A673 (cell line): Measurements from ENCODE around the gene CASP2.

Experiments
- EZH2 ChIP-seq: fragments of 200-600 bp; sonication (generic); IDR thresholded peaks from 2 replicates; pipeline ENCODE4 v1.6.1; 2017; ENCODE audit warnings: borderline replicate concordance, low read depth, mild to moderate bottlenecking, mixed read lengths, antibody characterized with exemption, low read length; ENCODE audit not compliant: poor library complexity, severe bottlenecking
- TF ChIP-seq, protein P1 (sequence below): fragments of 300-800, 200-600 bp; sonication (generic); conservative IDR thresholded peaks from 2 replicates; pipeline ENCODE4 v1.5.1; 2017; ENCODE audit warnings: low read depth, mild to moderate bottlenecking, antibody characterized with exemption, low read length, moderate library complexity, mixed read lengths

DNA sequence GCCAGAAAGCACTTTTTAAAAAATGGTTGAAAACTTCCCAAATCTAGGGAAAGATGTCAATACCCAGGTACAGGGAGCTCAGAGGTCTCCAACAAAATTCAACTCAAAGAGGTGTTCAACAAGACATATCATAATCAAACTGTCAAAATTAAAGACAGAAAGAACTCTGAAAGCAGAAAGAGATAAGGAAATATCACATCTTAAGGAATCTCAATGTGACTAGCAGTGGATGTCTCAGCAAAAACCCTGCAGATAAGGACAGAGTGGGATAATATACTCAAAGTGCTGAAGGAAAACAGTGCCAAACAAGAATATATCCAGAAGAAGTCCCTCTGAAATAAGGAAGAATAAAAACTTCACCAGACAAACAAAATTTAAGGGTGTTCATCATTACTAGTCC is 38.0 kb upstream of the CASP2 start:
- TF ChIP-seq, protein P1, sequence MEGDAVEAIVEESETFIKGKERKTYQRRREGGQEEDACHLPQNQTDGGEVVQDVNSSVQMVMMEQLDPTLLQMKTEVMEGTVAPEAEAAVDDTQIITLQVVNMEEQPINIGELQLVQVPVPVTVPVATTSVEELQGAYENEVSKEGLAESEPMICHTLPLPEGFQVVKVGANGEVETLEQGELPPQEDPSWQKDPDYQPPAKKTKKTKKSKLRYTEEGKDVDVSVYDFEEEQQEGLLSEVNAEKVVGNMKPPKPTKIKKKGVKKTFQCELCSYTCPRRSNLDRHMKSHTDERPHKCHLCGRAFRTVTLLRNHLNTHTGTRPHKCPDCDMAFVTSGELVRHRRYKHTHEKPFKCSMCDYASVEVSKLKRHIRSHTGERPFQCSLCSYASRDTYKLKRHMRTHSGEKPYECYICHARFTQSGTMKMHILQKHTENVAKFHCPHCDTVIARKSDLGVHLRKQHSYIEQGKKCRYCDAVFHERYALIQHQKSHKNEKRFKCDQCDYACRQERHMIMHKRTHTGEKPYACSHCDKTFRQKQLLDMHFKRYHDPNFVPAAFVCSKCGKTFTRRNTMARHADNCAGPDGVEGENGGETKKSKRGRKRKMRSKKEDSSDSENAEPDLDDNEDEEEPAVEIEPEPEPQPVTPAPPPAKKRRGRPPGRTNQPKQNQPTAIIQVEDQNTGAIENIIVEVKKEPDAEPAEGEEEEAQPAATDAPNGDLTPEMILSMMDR: no peak
- no peak for TF ChIP-seq EZH2
